GM12891 (cell line): ENCODE measurements around the gene SLC15A3.

Experiments used
- POLR2A ChIP-seq: IDR thresholded peaks from 2 replicates; pipeline ENCODE4 v1.6.1; 2011; ENCODE audit warnings: low read depth, low read length, control low read depth
- POLR2AphosphoS5 ChIP-seq: IDR thresholded peaks from 2 replicates; pipeline ENCODE4 v1.6.1; 2011; ENCODE audit warnings: low read depth, low read length, control low read depth
- SPI1 ChIP-seq: IDR thresholded peaks from 2 replicates; pipeline ENCODE4 v1.6.1; 2011; ENCODE audit warnings: low read depth, low read length, control low read depth
- TAF1 ChIP-seq: IDR thresholded peaks from 2 replicates; pipeline ENCODE4 v1.6.1; 2011; ENCODE audit warnings: low read depth, low read length, control low read depth

DNA sequence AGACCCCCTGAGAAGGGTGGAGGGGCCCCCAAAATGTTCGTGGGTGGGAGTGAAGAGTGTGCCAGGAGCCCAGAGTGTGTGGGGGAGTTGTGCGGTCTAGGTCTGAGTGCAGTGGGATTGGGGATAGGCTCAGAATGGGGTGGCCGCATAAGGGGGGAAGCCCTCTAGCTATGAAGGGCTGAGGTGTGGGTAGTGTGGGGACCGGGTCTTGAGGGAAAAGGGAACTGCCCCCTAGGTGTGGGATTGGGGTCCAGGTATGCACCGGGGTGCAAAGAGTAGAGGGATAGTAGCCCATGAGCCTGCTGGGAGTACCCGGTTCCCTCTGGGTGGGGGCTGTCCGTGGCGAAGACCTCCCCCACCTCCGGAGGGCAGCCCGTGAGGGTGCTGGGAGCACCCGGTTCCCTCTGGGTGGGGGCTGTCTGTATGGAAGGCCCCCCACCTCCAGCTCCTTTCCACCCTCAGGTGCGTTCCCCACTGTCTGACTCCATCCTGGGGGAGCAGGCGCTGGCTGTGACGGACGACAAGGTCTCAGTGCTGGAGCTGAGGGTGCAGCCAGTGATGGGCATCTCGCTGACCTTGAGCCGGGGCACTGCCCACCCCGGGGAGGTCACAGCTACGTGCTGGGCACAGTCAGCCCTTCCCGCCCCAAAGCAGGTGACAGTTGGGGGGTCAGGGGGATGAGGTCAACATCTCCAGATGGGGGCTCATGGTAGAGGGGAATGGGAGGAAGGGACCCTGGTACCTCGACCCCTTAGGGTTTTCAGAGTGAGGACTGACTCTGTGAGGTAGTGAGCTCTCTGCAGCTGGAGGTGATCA is 17.0 kb downstream of the SLC15A3 start:
- no peak; the same call in none of the 2 replicates for TF ChIP-seq POLR2AphosphoS5
- no peak for TF ChIP-seq TAF1
- TF ChIP-seq POLR2A = no peak; the same call in 1 of the 2 replicates
- 0 out of 2 replicates have a peak, but pooled peaks have one; percentile 24 for TF ChIP-seq SPI1
